ENCODE results near the gene MT1G. TPM values are rescaled to one million over a fixed set of nuclear protein-coding genes. Genes with fewer than 3 reads are reported as not detected.

The MT1G gene
- total RNA-seq, 2 experiments from 2014 or later, result not detected

DNA sequence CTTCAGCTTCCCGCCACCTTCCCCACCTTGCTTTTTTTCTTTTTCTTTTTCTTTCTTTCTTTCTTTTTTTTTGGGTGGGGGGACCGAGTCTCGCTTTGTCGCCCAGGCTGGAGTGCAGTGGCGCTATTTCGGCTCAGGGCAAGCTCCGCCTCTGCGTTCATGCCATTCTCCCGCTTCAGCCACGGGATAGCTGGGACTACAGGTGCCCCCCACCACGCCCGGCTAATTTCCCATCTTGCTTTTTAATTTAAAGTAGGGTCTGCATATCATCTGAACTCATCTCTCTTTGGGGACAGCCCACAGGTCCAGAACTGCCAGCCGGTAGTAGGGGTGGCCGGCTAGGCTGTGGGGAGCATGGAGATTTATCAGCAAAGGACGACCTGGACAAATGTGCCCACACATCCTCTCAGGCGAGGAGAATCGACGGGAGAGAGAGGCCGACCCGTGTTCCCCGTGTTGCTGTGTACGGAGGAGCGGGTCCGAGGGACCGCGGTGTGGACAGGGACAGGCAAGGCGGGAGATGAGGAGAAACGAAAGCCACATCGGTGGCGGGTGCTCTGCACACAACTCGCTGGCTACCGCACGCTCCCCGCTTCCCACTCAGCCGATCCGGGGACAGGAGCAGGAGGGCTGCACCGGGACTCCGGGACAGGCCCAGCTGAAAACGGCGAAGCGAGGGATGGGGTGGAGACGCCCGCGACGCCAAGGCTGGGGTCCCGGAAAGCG lies 33.0 kb downstream of the MT1G start:
- TF ChIP-seq CTCF (conservative IDR thresholded peaks at IDR 0.05; ENCODE audit: low read length) (no peak), EZH2phosphoT487 (IDR thresholded peaks at IDR 0.05; ENCODE audit: borderline replicate concordance, low read depth, low read length) (no peak)
- BruUV-seq (replicated peaks), result no TSS peak
- H3K4me2 ChIP-seq (ENCODE audit: low read length), result no peak overlapping the region

DNA sequence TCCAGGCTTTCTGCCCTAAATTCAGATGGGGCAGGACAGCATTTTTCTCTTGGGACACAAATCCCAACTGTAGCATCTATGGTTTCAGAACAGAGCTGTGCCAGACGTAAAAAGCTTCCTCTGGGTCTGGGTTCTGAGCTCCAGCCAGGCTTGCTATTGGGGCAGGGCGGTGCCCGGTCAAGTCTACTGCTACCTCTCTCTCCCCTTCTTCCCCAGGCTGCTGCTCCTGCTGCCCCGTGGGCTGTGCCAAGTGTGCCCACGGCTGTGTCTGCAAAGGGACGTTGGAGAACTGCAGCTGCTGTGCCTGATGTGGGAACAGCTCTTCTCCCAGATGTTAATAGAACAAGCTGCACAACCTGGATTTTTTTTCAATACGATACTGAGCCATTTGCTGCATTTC lies 34.3 kb downstream of the MT1G start:
- ChIA-PET CTCF (ENCODE audit: unreplicated experiment) (interaction anchor here (0.6 kb wide), 1 partner anchor 744 kb away, joined by 3 read pairs; no protein-coding TSS in a partner anchor), POLR2A (no interaction called here)
- BruUV-seq (replicated peaks), result no TSS peak

More for the DNA sequence above, 33.0 kb downstream of the MT1G start:
- Histone ChIP-seq H4K20me1 (ENCODE audit: insufficient read depth, low read length) (no peaks in the 10 kb centered on the region), H3K27ac (ENCODE audit: low read depth, low read length, poor library complexity, severe bottlenecking) (no peak overlapping the region), H3K4me3 (ENCODE audit: low read depth, low read length, poor library complexity, severe bottlenecking) (no peak overlapping the region), H2AFZ (ENCODE audit: low read length) (no peak overlapping the region), H3K9me3 (ENCODE audit: low read length) (no peaks in the 10 kb centered on the region), H3K4me1 (ENCODE audit: insufficient read depth, low read length, poor library complexity, severe bottlenecking) (peaks cover 7% of the 10 kb centered on the region), H3K79me2 (ENCODE audit: insufficient read depth, low read depth, low read length) (no peaks in the 10 kb centered on the region), H3K9me2 (ENCODE audit: insufficient read depth, low read length) (no peaks in the 10 kb centered on the region), H3K36me3 (ENCODE audit: insufficient read depth, low read length) (no peaks in the 10 kb centered on the region)
- ChIA-PET POLR2A (no interaction called here), CTCF (ENCODE audit: unreplicated experiment) (no interaction called here)
- intact Hi-C loops (cut with micrococcal nuclease; ENCODE audit: unreplicated experiment), result no loop called here
- no peak for DNase-seq (ENCODE audit: low spot score)

More for the DNA sequence above, 34.3 kb downstream of the MT1G start:
- Histone ChIP-seq H2AFZ (ENCODE audit: low read length) (no peak overlapping the region), H3K36me3 (ENCODE audit: insufficient read depth, low read length) (no peaks in the 10 kb centered on the region), H3K9me2 (ENCODE audit: insufficient read depth, low read length) (no peaks in the 10 kb centered on the region), H3K4me3 (ENCODE audit: low read depth, low read length, poor library complexity, severe bottlenecking) (no peak overlapping the region), H3K4me1 (ENCODE audit: insufficient read depth, low read length, poor library complexity, severe bottlenecking) (peaks cover 9% of the 10 kb centered on the region), H4K20me1 (ENCODE audit: insufficient read depth, low read length) (no peaks in the 10 kb centered on the region), H3K27ac (ENCODE audit: low read depth, low read length, poor library complexity, severe bottlenecking) (no peak overlapping the region), H3K79me2 (ENCODE audit: insufficient read depth, low read depth, low read length) (no peaks in the 10 kb centered on the region), H3K9me3 (ENCODE audit: low read length) (no peaks in the 10 kb centered on the region), H3K4me2 (ENCODE audit: low read length) (no peak overlapping the region)
- intact Hi-C loops (cut with micrococcal nuclease; ENCODE audit: unreplicated experiment), result no loop called here
- TF ChIP-seq CTCF (conservative IDR thresholded peaks at IDR 0.05; ENCODE audit: low read length) (no peak), EZH2phosphoT487 (IDR thresholded peaks at IDR 0.05; ENCODE audit: borderline replicate concordance, low read depth, low read length) (no peak)
- DNase-seq (ENCODE audit: low spot score), result no peak
